ENCODE data around the gene ZBTB3. TPM values are rescaled to one million over a fixed set of nuclear protein-coding genes. Genes with fewer than 3 reads are reported as not detected.
A peak's percentile ranks its signal among the peaks of the same experiment; 100 is the strongest.

The ZBTB3 gene
- total and polyA plus RNA-seq, 2 of the 13 experiments (the other 11 are each of a cell fraction or from before 2014, with no cell fraction given) = 3.4 to 5.2 TPM

GRCh38 chr11:62753736-62754603 is at the start of gene ZBTB3 (continued):
- TF ChIP-seq ZBTB42 (CRISPR knock-in tag; IDR thresholded peaks at IDR 0.05) (no peak), ZNF816 (CRISPR knock-in tag; IDR thresholded peaks at IDR 0.05; ENCODE audit: borderline replicate concordance) (no peak), CBX1 (IDR thresholded peaks at IDR 0.05; ENCODE audit: low read depth) (no peak), KDM5A (IDR thresholded peaks at IDR 0.05; ENCODE audit: borderline replicate concordance, low read length) (peak; percentile 94; the same call in 1 of the 2 replicates), NONO (IDR thresholded peaks at IDR 0.05) (no peak), NONO (CRISPR knock-in tag; conservative IDR thresholded peaks at IDR 0.05) (peak; percentile 73), TIGD3 (CRISPR knock-in tag; IDR thresholded peaks at IDR 0.05; ENCODE audit: borderline replicate concordance) (peak; percentile 44; the same call in 1 of the 2 replicates), ELF3 (CRISPR knock-in tag; IDR thresholded peaks at IDR 0.05) (peak; percentile 43; the same call in 1 of the 2 replicates), IRF9 (CRISPR knock-in tag; IDR thresholded peaks at IDR 0.05; ENCODE audit: borderline replicate concordance) (0 out of 2 replicates have a peak, but pooled peaks have one; percentile 49), ZNF142 (CRISPR knock-in tag; IDR thresholded peaks at IDR 0.05) (peak; percentile 23; the same call in 1 of the 2 replicates), HIVEP1 (CRISPR knock-in tag; IDR thresholded peaks at IDR 0.05) (peak; percentile 17; the same call in 1 of the 2 replicates), YEATS2 (CRISPR knock-in tag; IDR thresholded peaks at IDR 0.05; ENCODE audit: borderline replicate concordance) (peak; percentile 52), KAT7 (CRISPR knock-in tag; IDR thresholded peaks at IDR 0.05; ENCODE audit: borderline replicate concordance) (no peak; the same call in 1 of the 2 replicates), ZNF687 (CRISPR knock-in tag; IDR thresholded peaks at IDR 0.05) (peak; percentile 87), ZNF331 (CRISPR knock-in tag; IDR thresholded peaks at IDR 0.05) (0 out of 2 replicates have a peak, but pooled peaks have one; percentile 18), ZMYM3 (CRISPR knock-in tag; IDR thresholded peaks at IDR 0.05) (peak; percentile 74; the same call in 1 of the 2 replicates)
